ENCODE results near the gene PDE6C.
A peak's percentile ranks its signal among the peaks of the same experiment; 100 is the strongest.
"Not testable (repeated sequence)": the region's sequence is repeated elsewhere in the genome, so short reads cannot be mapped to it uniquely, and the experiment has no call there.

Gene PDE6C

DNA sequence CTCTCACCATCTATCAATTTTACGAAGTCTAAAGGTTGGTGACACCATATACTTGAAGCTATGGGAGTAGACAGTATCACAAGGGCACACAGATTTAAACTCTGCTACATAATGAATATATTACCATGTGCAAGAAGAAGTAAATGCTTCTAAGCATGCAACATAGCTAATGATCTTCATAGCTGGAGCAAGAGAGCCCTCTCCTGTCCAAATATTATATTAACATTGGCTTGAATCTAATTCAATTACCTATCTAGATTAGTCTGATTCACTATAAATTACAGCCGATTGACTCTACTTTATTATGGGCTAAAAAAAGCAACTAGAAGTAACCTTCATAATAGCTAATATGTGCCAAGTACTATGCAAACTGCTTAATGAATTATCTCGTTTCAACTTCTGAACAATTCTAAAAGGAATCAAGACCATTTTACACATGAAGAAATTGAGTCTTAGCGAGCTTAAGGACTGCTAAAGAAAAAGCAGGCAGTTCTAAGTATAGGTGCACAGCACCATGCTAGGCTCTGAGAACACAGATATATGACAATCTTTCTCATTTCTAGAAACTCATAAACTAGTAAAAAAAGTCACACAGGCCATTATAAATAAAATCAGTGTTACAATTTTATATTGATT, 68.2 kb downstream of the PDE6C start:
- TF ChIP-seq, protein P1, sequence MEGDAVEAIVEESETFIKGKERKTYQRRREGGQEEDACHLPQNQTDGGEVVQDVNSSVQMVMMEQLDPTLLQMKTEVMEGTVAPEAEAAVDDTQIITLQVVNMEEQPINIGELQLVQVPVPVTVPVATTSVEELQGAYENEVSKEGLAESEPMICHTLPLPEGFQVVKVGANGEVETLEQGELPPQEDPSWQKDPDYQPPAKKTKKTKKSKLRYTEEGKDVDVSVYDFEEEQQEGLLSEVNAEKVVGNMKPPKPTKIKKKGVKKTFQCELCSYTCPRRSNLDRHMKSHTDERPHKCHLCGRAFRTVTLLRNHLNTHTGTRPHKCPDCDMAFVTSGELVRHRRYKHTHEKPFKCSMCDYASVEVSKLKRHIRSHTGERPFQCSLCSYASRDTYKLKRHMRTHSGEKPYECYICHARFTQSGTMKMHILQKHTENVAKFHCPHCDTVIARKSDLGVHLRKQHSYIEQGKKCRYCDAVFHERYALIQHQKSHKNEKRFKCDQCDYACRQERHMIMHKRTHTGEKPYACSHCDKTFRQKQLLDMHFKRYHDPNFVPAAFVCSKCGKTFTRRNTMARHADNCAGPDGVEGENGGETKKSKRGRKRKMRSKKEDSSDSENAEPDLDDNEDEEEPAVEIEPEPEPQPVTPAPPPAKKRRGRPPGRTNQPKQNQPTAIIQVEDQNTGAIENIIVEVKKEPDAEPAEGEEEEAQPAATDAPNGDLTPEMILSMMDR (IDR thresholded peaks at IDR 0.05; ENCODE audit: low read depth, low read length): peak; percentile 24
- peak; percentile 8 for DNase-seq (ENCODE audit: extremely low read depth, low read depth)

DNA sequence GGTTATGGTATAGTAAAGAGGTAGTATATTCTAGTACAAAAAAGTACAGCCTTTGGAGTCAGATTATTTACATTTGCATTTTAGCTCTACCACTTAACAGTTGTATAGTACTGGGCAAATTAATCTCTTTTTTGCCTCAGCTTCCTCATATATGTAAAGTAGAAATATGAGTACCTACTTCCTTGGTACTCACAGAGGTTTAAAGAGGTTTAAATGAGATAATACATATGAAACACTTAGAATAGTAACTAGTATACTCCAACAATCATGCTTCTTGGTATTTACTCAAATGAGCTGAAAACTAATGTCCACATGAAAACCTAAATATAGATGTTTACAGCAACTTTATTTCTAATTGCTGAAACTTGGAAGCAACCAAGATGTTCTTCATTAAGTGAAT, 75.4 kb downstream of the PDE6C start:
- TF ChIP-seq, protein P1 (IDR thresholded peaks at IDR 0.05; ENCODE audit: low read depth, low read length): no peak
- no peak for DNase-seq (ENCODE audit: extremely low read depth, low read depth)

DNA sequence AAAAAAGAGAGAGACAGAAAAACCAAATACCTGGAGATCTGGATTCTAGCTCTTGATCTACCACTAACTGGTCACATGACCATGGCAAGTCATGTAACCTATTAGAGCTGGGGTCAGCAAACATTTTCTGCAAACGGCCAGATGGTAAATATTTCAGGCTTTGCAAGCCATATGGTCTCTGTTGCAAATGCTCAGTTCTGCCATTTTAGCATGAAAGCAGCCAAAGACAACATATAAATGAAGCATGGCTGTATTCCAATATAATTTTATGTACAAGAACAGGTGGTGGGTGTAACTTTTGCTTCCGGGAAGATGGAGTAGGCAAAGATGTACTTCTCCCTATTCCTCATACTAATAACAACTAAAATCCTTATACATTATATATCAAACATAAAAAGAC, 83.4 kb downstream of the PDE6C start:
- TF ChIP-seq, protein P1 (IDR thresholded peaks at IDR 0.05; ENCODE audit: low read depth, low read length): no peak
- no peak for DNase-seq (ENCODE audit: extremely low read depth, low read depth)

DNA sequence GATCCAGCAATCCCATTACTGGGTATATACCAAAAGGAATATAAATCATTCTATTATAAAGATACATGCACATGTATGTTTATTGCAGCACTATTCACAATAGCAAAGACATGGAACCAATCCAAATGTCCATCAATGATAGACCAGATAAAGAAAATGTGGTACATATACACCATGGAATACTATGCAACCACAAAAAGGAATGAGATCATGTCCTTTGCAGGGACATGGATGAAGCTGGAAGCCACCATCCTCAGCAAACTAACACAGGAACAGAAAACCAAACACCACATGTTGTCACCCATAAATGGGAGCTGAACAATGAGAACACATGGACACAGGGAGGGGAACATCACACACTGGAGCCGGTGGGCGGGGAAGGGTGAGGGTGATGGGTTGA, 84.2 kb downstream of the PDE6C start:
- not testable (repeated sequence) for DNase-seq (ENCODE audit: extremely low read depth, low read depth)

DNA sequence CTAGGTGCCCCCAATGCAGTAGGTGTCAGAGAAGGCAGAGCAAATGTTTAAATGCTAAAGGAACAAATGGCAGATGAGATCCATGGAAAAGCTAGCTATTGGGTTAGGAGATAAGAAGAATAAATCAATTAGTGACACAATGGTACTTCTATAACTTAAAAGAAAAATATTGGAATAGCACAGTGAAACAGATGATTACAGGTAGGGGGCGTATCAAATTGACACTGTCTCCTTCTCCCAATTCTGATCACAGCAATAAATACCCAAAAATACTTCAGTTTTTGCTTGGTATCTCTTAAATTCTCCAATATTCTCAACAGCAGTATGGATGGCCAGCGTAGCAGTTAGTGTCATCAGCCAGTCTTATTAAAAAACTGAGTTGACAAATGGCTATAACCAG, 84.9 kb downstream of the PDE6C start:
- TF ChIP-seq, protein P1 (IDR thresholded peaks at IDR 0.05; ENCODE audit: low read depth, low read length): no peak
- no peak for DNase-seq (ENCODE audit: extremely low read depth, low read depth)

DNA sequence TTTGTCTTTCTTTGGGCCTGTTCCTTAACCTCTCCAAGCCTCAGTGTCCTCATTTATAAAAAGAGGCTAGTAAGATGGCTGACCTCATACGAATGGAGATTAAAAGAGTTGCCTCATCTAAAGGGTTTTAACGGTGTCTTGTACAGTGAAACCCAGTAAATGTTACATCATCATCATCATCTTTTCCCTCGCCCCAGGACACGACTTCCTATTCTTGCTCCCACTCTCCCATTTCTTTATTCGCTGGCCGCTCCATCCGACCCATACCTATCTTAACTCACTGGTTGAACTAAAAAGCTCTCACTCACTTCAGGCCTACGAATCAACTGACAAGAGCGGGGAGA, 89.5 kb downstream of the PDE6C start:
- DNase-seq (ENCODE audit: extremely low read depth, low read depth): peak; percentile 16
- TF ChIP-seq, protein P1 (IDR thresholded peaks at IDR 0.05; ENCODE audit: low read depth, low read length): no peak

DNA sequence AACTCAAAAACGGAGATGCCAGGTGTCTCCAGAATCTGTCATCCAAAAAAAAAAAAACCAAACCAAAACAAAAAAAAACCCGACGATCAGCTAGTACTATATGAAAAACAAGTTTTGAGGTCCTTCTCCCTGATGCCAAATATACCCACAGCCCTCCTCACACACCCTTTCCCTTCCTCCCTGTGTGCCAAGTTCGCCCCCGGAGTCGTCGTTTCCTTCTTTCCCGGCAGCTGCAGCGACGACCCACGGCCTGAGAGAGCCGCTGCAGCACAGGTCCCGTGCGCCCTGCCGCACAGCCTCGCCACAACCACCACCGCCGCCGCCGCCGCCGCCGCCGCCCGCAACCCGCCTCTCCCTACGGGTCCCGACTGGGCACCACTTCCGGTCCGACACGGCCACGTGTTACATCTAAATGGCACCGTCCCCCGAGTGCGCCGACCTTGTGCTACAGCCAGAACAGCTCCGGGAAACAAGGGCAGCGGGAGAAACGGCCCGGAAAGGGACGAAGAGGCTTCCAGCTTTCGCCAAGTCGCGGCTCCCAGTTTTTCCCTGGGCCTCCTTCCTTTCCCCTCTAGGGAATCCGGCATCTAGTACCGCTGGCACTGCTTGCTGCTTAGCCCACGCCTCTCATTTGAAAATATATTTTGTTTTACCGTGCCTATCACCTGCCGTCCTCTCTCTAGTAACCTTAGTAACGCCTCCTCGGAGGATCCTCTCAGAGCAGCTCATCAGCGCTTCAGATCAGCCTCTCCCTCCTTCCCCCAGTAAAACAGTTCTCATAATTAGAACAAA, 90.1 kb downstream of the PDE6C start, which contains the start of gene FRA10AC1:
Gene FRA10AC1 (minus strand): TSS at position 383 of the 792 bp plus-strand sequence. CDS start 2,486 bp downstream, outside the sequence.
- TF ChIP-seq, protein P1 (IDR thresholded peaks at IDR 0.05; ENCODE audit: low read depth, low read length): peak; percentile 47
- peak; percentile 87 for DNase-seq (ENCODE audit: extremely low read depth, low read depth)
